GM21423 (cell line): ENCODE data around the gene CABP7.

Experiments
- ATAC-seq: cut with Tn5 transposase; IDR thresholded peaks from one replicate; pipeline ENCODE4 v1.9.1; 2021; ENCODE audit warnings: mild to moderate bottlenecking, moderate library complexity; ENCODE audit not compliant: unreplicated experiment

The CABP7 gene

GRCh38 chr22:29769723-29770321 is 50.0 kb downstream of the CABP7 start:
- ATAC-seq, result no peak

- ATAC-seq, result no peak
Observed at GRCh38 chr22:29772170-29772641, 52.4 kb downstream of the CABP7 start.

GRCh38 chr22:29773233-29773632 is 53.4 kb downstream of the CABP7 start:
- ATAC-seq, result no peak

DNA sequence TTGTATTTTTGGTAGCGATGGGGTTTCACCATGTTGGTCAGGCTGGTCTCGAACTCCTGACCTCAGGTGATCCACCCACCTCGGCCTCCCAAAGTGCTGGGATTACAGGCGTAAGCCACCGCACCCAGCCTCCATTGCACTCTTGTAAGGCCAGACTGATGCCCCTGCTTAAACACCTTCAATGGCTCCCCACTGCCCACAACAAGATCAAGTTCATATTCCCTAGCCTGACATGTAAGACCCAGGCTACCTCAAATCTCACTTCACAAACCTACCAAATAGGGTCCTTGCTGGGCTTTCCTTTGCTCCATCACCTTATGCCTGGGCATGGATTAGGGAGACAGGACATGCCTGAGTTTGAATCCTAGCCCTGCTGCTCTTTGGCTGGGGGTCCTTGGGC is 60.4 kb downstream of the CABP7 start:
- no peak for ATAC-seq

DNA sequence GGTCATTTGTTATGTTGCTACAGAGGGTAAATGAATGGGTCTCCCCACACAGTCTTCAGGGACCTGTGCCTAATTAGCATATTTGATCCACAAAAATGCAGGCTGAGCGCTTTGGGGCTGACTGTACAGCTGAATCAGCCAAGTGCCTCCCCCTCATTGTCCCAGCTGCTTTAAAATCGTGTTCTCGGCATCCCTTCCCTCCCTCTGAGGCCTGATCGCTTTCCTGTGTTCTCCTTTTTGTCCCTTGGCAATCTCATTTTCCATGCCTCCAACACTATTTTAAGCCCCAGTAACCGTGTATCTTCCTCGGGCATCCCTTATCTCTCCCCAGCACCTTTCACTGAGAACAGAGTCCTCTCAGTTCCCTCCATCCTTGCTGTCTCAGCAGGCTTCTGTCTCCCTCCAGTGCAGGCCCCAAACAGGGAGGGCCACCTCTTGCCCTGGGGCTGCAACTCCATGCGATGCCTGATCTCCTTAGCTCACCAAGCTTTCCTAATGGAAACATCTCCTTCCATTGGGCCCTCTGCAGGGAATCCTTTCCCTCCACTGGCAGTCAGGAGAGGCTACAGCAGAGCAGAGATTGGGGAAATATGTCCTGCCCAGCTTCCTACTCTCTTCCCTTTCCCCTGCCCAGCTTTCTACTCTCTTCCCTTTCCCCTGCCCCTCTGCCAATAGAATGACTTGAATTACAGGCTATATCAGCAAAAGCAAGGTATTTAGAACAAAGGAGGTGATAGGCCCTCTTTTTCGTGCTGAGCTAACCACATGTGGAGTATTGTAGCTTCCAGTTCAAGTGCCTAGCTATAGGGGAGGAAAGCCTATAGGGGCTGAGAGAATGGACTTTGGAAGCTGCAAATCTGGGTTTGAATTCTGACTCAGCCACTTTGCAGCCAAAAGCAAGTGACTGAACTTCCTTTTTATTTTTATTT is 61.2 kb downstream of the CABP7 start:
- ATAC-seq, result no peak
